Activated naive CD8-positive, alpha-beta T cell treated with anti-CD3 and anti-CD28 coated beads for 36 hours (primary cell): Measurements from ENCODE around the gene OSGIN1. TPM values are rescaled to one million over a fixed set of nuclear protein-coding genes. Genes with fewer than 3 reads are reported as not detected.
"Not testable (repeated sequence)": the region's sequence is repeated elsewhere in the genome, so short reads cannot be mapped to it uniquely, and the experiment has no call there.

Source experiments
- DNase-seq: peaks from one replicate; pipeline ENCODE4 v3.0.0; 2021
- H3K27ac Mint-ChIP-seq: one replicate; pipeline ENCODE4 v1.8.0; 2022; ENCODE audit warnings: mild to moderate bottlenecking, moderate library complexity, mixed read lengths
- H3K27me3 Mint-ChIP-seq: one replicate; pipeline ENCODE4 v1.8.0; 2022; ENCODE audit warnings: mild to moderate bottlenecking, mixed read lengths
- H3K36me3 Mint-ChIP-seq: one replicate; pipeline ENCODE4 v1.8.0; 2021; ENCODE audit warnings: mild to moderate bottlenecking, mixed read lengths
- H3K4me1 Mint-ChIP-seq: one replicate; pipeline ENCODE4 v1.8.0; 2021; ENCODE audit warnings: mixed read lengths
- H3K4me3 Mint-ChIP-seq: one replicate; pipeline ENCODE4 v1.8.0; 2022; ENCODE audit warnings: mild to moderate bottlenecking, moderate library complexity, mixed read lengths
- H3K9me3 Mint-ChIP-seq: one replicate; pipeline ENCODE4 v1.8.0; 2022; ENCODE audit warnings: mixed read lengths
- total RNA-seq, 2 experiments: library from RNA; stranded (reverse); gene quantifications; one replicate each; pipeline ENCODE4 v1.2.3, GENCODE V29; 2021

The OSGIN1 gene
- total RNA-seq, 2 experiments from 2014 or later, result 0.92 to 1.8 TPM

GRCh38 chr16:83934684-83934977 lies 18.4 kb upstream of the OSGIN1 start:
- no peaks in the 10 kb centered on the region for H3K27me3 Mint-ChIP-seq
- H3K4me3 Mint-ChIP-seq, result no peak overlapping the region
- peaks cover 6% of the 10 kb centered on the region for H3K4me1 Mint-ChIP-seq
- no peak overlapping the region for H3K27ac Mint-ChIP-seq
- H3K9me3 Mint-ChIP-seq, result no peaks in the 10 kb centered on the region
- no peak for DNase-seq
- H3K36me3 Mint-ChIP-seq, result no peaks in the 10 kb centered on the region

GRCh38 chr16:83935005-83935857 lies 17.8 kb upstream of the OSGIN1 start:
- Mint-ChIP-seq H3K4me3 (no peak overlapping the region), H3K36me3 (no peaks in the 10 kb centered on the region), H3K4me1 (peaks cover 6% of the 10 kb centered on the region), H3K27me3 (no peaks in the 10 kb centered on the region), H3K9me3 (no peaks in the 10 kb centered on the region), H3K27ac (no peak overlapping the region)
- no peak for DNase-seq

- H3K27me3 Mint-ChIP-seq, result no peaks in the 10 kb centered on the region
- peaks cover 6% of the 10 kb centered on the region for H3K4me1 Mint-ChIP-seq
- no peaks in the 10 kb centered on the region for H3K36me3 Mint-ChIP-seq
- no peak overlapping the region for H3K4me3 Mint-ChIP-seq
- H3K9me3 Mint-ChIP-seq, result no peaks in the 10 kb centered on the region
- no peak overlapping the region for H3K27ac Mint-ChIP-seq
- DNase-seq, result no peak
Observed at GRCh38 chr16:83935858-83936255, 17.2 kb upstream of the OSGIN1 start.

- Mint-ChIP-seq H3K4me1 (peaks cover 6% of the 10 kb centered on the region), H3K36me3 (no peaks in the 10 kb centered on the region), H3K27ac (no peak overlapping the region)
Observed at GRCh38 chr16:83936581-83937165, 16.4 kb upstream of the OSGIN1 start.

DNA sequence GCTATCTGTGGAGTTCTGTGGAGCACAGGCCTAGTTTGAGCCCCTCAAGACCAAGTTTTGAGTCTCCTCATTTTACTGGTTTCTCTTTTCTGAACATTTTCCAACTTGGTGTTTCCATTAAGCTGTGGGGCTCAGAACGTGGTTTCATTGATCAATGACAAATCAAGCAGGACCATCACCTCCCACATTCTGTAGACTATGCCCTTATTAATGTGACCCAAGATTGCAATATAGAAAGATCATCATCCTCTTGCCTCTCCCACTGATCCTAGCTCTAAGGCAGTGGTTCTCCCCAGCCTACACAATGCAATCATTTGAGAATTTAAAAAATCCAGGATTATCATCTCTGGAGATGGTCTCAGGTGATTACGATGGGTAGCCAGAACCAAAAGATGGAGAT lies 15.8 kb upstream of the OSGIN1 start:
- H3K4me1 Mint-ChIP-seq, result peaks cover 6% of the 10 kb centered on the region
- H3K36me3 Mint-ChIP-seq, result no peaks in the 10 kb centered on the region
- H3K27me3 Mint-ChIP-seq, result no peaks in the 10 kb centered on the region
- no peaks in the 10 kb centered on the region for H3K9me3 Mint-ChIP-seq
- DNase-seq, result no peak
- no peak overlapping the region for H3K27ac Mint-ChIP-seq
- H3K4me3 Mint-ChIP-seq, result no peak overlapping the region

More at GRCh38 chr16:83936581-83937165, 16.4 kb upstream of the OSGIN1 start:
- H3K27me3 Mint-ChIP-seq, result no peaks in the 10 kb centered on the region
- no peak overlapping the region for H3K4me3 Mint-ChIP-seq
- no peak for DNase-seq
- no peaks in the 10 kb centered on the region for H3K9me3 Mint-ChIP-seq

DNA sequence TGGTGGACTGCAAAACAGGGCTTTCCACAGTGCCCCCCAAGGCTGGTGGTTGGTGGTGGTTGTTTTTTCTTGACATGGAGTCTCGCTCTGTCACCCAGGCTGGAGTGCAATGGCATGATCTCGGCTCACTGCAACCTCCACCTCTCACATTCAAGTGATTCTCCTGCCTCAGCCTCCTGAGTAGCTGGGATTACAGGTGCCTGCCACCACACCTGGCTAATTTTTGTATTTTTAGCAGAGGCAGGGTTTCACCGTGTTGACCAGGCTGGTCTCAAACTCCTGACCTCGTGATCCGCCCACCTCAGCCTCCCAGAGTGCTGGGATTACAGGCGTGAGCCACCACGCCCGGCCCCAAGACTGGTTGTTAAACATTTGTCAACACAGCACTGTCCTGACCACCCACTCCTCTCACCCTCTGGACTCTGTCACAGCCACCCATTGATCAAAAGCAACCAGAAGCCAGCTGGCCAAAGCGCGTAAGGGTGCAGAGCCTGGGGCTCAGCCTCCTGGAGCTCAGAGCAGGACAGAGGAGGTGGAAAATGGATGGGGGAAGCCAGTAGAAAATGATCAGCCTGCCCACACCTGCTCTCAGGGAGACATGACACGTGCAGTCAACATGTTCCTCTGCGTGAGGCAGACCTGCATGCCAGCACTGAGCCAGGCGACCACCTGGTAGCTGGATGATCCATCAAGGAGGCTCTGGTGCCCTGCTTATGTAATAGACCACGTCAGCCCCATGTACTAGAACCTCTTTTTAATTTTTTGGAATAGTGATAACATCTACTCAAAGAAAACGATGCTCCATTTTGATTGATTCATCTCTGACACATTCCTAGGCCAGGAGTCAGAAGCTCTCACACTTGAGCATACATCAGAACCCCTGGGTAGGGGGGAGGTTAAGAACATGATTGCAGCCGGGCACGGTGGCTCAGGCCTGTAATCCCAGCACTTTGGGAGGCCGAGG lies 14.8 kb upstream of the OSGIN1 start:
- Mint-ChIP-seq H3K27ac (no peak overlapping the region), H3K27me3 (no peaks in the 10 kb centered on the region), H3K4me1 (peaks cover 6% of the 10 kb centered on the region), H3K4me3 (no peak overlapping the region), H3K9me3 (no peaks in the 10 kb centered on the region), H3K36me3 (no peaks in the 10 kb centered on the region)
- no peak for DNase-seq

- Mint-ChIP-seq H3K27ac (no peak overlapping the region), H3K27me3 (no peaks in the 10 kb centered on the region), H3K36me3 (no peaks in the 10 kb centered on the region), H3K9me3 (no peaks in the 10 kb centered on the region), H3K4me1 (peaks cover 6% of the 10 kb centered on the region), H3K4me3 (no peak overlapping the region)
- DNase-seq, result no peak
Observed at GRCh38 chr16:83939266-83939855, 13.7 kb upstream of the OSGIN1 start.

GRCh38 chr16:83940119-83940518 lies 12.9 kb upstream of the OSGIN1 start:
- peaks cover 6% of the 10 kb centered on the region for H3K4me1 Mint-ChIP-seq
- H3K27ac Mint-ChIP-seq, result no peak overlapping the region
- no peak overlapping the region for H3K4me3 Mint-ChIP-seq
- no peak for DNase-seq
- no peaks in the 10 kb centered on the region for H3K27me3 Mint-ChIP-seq
- H3K36me3 Mint-ChIP-seq, result no peaks in the 10 kb centered on the region
- H3K9me3 Mint-ChIP-seq, result no peaks in the 10 kb centered on the region

- Mint-ChIP-seq H3K4me3 (no peak overlapping the region), H3K27me3 (no peaks in the 10 kb centered on the region), H3K4me1 (peaks cover 6% of the 10 kb centered on the region), H3K9me3 (no peaks in the 10 kb centered on the region), H3K36me3 (no peaks in the 10 kb centered on the region), H3K27ac (no peak overlapping the region)
- no peak for DNase-seq
Observed at GRCh38 chr16:83940630-83941378, 12.2 kb upstream of the OSGIN1 start.

GRCh38 chr16:83941546-83941945 lies 11.5 kb upstream of the OSGIN1 start:
- not testable (repeated sequence) for H3K36me3 Mint-ChIP-seq, H3K27ac Mint-ChIP-seq, H3K9me3 Mint-ChIP-seq, H3K27me3 Mint-ChIP-seq, DNase-seq, H3K4me3 Mint-ChIP-seq, H3K4me1 Mint-ChIP-seq

DNA sequence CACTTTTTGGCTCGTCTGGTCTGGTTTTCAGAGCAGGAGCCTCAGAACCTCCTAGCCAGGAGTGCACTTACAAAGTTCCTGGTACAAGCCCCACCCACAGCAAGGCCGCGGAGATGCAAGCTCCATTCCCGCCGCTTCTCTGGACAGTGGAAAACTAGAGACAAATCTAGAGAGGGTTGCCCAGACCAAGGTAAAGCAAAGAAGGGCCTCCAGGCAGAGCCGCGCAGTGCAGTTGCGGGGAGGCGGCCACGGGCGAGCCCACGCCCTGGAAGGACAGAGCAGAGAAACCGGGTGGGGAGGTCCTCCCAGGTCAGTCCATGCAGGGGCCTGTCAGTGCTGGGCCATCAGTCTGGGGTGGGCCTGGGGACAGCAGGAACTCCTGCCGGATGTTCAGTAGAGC lies 11.0 kb upstream of the OSGIN1 start:
- H3K4me3 Mint-ChIP-seq, result no peak overlapping the region
- H3K4me1 Mint-ChIP-seq, result peaks cover 6% of the 10 kb centered on the region
- no peaks in the 10 kb centered on the region for H3K9me3 Mint-ChIP-seq
- H3K27ac Mint-ChIP-seq, result no peak overlapping the region
- no peak for DNase-seq
- H3K27me3 Mint-ChIP-seq, result no peaks in the 10 kb centered on the region
- H3K36me3 Mint-ChIP-seq, result no peaks in the 10 kb centered on the region

- no peaks in the 10 kb centered on the region for H3K27me3 Mint-ChIP-seq
- H3K4me3 Mint-ChIP-seq, result no peak overlapping the region
- peaks cover 6% of the 10 kb centered on the region for H3K4me1 Mint-ChIP-seq
- H3K27ac Mint-ChIP-seq, result no peak overlapping the region
- H3K9me3 Mint-ChIP-seq, result no peaks in the 10 kb centered on the region
- H3K36me3 Mint-ChIP-seq, result no peaks in the 10 kb centered on the region
- no peak for DNase-seq
Observed at GRCh38 chr16:83942815-83943515, 10.1 kb upstream of the OSGIN1 start.

DNA sequence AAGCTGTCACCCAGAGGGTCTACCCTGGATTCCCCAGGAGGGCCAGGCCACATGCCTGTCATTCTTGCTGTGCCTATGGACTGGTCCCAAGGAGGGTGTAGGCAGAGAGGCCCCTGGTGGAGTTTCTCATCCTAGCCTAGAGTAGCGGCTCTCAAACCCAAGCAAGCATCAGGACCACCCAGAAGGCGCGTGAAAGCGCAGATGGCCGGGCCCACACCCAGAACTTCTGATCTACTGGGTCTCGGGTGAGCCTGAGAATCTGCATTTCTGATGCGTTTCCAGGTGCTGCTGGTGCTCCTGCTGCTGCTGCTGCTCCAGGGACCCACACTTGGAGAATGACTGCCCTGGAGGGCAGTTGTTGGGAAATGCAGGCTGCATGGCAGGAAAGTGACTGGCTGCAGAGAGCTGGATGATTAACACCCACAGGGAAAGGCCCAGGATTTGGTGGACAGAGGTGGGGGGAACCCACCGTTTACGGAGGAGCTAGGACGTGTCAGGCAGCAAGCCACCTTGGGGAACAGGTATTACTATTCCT lies 9.5 kb upstream of the OSGIN1 start:
- H3K27ac Mint-ChIP-seq, result no peak overlapping the region
- no peaks in the 10 kb centered on the region for H3K9me3 Mint-ChIP-seq
- no peak overlapping the region for H3K4me3 Mint-ChIP-seq
- no peaks in the 10 kb centered on the region for H3K27me3 Mint-ChIP-seq
- no peaks in the 10 kb centered on the region for H3K36me3 Mint-ChIP-seq
- DNase-seq, result no peak
- H3K4me1 Mint-ChIP-seq, result peaks cover 6% of the 10 kb centered on the region

GRCh38 chr16:83945587-83945986 lies 7.5 kb upstream of the OSGIN1 start:
- no peaks in the 10 kb centered on the region for H3K36me3 Mint-ChIP-seq
- H3K9me3 Mint-ChIP-seq, result no peaks in the 10 kb centered on the region
- DNase-seq, result no peak
- no peak overlapping the region for H3K27ac Mint-ChIP-seq
- no peak overlapping the region for H3K4me3 Mint-ChIP-seq
- H3K4me1 Mint-ChIP-seq, result no peaks in the 10 kb centered on the region
- no peaks in the 10 kb centered on the region for H3K27me3 Mint-ChIP-seq
